Thoracic aorta (tissue), 2 donors: ENCODE data around the gene CHTF18. TPM values are rescaled to one million over a fixed set of nuclear protein-coding genes. Genes with fewer than 3 reads are reported as not detected.
"Not testable (repeated sequence)": the region's sequence is repeated elsewhere in the genome, so short reads cannot be mapped to it uniquely, and the experiment has no call there.

Experiments
- ATAC-seq: fragments of 150-250 bp; one replicate; pipeline ENCODE4 v1.8.0; 2017; ENCODE audit warnings: low read depth; ENCODE audit not compliant: insufficient number of reproducible peaks, low FRiP score
- DNase-seq: peaks from one replicate; pipeline ENCODE4 v3.0.0-alpha.2; 2020; ENCODE audit warnings: low spot score
- H3K27ac ChIP-seq, 2 donors: fragments of 200-600 bp; sonication (generic); 1 replicate in 1 of 2; 2 replicates in 1 of 2; pipeline ENCODE4 v1.5.1; 2016; ENCODE audit warnings: mild to moderate bottlenecking in 2 of 2, moderate library complexity in 2 of 2
- H3K27me3 ChIP-seq: fragments of 200-600 bp; sonication (generic); replicated peaks from 2 replicates; pipeline ENCODE4 v1.6.0; 2016; ENCODE audit warnings: mild to moderate bottlenecking; ENCODE audit not compliant: insufficient read depth
- H3K36me3 ChIP-seq: fragments of 200-600 bp; sonication (generic); one replicate; pipeline ENCODE4 v1.5.1; 2016
- H3K4me1 ChIP-seq, 2 donors: fragments of 200-600 bp; sonication (generic); 1 replicate in 1 of 2; 2 replicates in 1 of 2; pipeline versions ENCODE4 v1.5.1 to v1.6.0; 2016; ENCODE audit warnings: low read depth in 2 of 2, mild to moderate bottlenecking in 1 of 2; ENCODE audit not compliant: control insufficient read depth in 1 of 2
- H3K4me3 ChIP-seq: fragments of 200-600 bp; sonication (generic); 2 replicates; pipeline ENCODE4 v1.5.1; 2016; ENCODE audit warnings: mild to moderate bottlenecking
- H3K9me3 ChIP-seq: fragments of 200-600 bp; sonication (generic); 2 replicates; pipeline ENCODE4 v1.5.1; 2016
- CTCF ChIP-seq: fragments of 200-600 bp; sonication (generic); IDR thresholded peaks from one replicate; pipeline ENCODE4 v1.5.1; 2019; ENCODE audit warnings: antibody characterized with exemption
- total RNA-seq, 2 donors: library from RNA; depleted of rRNA; stranded (reverse); fragments of >200 nt; gene quantifications; one replicate each; pipeline versions ENCODE4 v1.1.0 to v1.2.3, GENCODE V29; 2016

Gene CHTF18
- total RNA-seq, 2 donors from 2014 or later: 10.2 to 15.4 TPM

GRCh38 chr16:741986-742629 lies 46.3 kb upstream of the CHTF18 start:
- ATAC-seq: no peak
- Histone ChIP-seq H3K27ac (no peak overlapping the region), H3K4me3 (no peak overlapping the region), H3K27me3 (no peaks in the 10 kb centered on the region), H3K9me3 (no peaks in the 10 kb centered on the region), H3K36me3 (peaks cover 4% of the 10 kb centered on the region), H3K4me1 (peaks cover 8 to 11% of the 10 kb centered on the region in 2 donors)
- no peak for TF ChIP-seq CTCF
- no peak for DNase-seq

GRCh38 chr16:742894-743293 lies 45.5 kb upstream of the CHTF18 start:
- peaks cover 8 to 11% of the 10 kb centered on the region in 2 donors for H3K4me1 ChIP-seq
- ATAC-seq, H3K27me3 ChIP-seq, H3K36me3 ChIP-seq, H3K27ac ChIP-seq, DNase-seq, H3K9me3 ChIP-seq, H3K4me3 ChIP-seq: not testable (repeated sequence)

- Histone ChIP-seq H3K4me3 (no peak overlapping the region), H3K27ac (no peak overlapping the region), H3K27me3 (no peaks in the 10 kb centered on the region), H3K4me1 (peaks cover 8 to 11% of the 10 kb centered on the region in 2 donors), H3K9me3 (no peaks in the 10 kb centered on the region), H3K36me3 (no peaks in the 10 kb centered on the region)
- DNase-seq (no peak), ATAC-seq (no peak)
- no peak for TF ChIP-seq CTCF
Measured at GRCh38 chr16:743794-744500, 44.5 kb upstream of the CHTF18 start.

- Histone ChIP-seq H3K4me1 (no peaks in the 10 kb centered on the region), H3K27ac (no peak overlapping the region), H3K36me3 (no peaks in the 10 kb centered on the region), H3K27me3 (no peaks in the 10 kb centered on the region), H3K4me3 (no peak overlapping the region), H3K9me3 (no peaks in the 10 kb centered on the region)
- DNase-seq: no peak
- TF ChIP-seq CTCF: no peak
- no peak for ATAC-seq
Measured at GRCh38 chr16:745739-746138, 42.7 kb upstream of the CHTF18 start.

- Histone ChIP-seq H3K27me3 (no peaks in the 10 kb centered on the region), H3K36me3 (no peaks in the 10 kb centered on the region), H3K27ac (no peak overlapping the region), H3K9me3 (no peaks in the 10 kb centered on the region), H3K4me1 (no peaks in the 10 kb centered on the region), H3K4me3 (no peak overlapping the region)
- TF ChIP-seq CTCF: no peak
- DNase-seq (no peak), ATAC-seq (no peak)
Measured at GRCh38 chr16:746637-747036, 41.8 kb upstream of the CHTF18 start.
